Measurements from ENCODE around the gene MAST3.

MAST3 gene

GRCh38 chr19:18160493-18160970, 63.0 kb downstream of the MAST3 start:
- DNase-seq (ENCODE audit: low spot score), result no peak

DNA sequence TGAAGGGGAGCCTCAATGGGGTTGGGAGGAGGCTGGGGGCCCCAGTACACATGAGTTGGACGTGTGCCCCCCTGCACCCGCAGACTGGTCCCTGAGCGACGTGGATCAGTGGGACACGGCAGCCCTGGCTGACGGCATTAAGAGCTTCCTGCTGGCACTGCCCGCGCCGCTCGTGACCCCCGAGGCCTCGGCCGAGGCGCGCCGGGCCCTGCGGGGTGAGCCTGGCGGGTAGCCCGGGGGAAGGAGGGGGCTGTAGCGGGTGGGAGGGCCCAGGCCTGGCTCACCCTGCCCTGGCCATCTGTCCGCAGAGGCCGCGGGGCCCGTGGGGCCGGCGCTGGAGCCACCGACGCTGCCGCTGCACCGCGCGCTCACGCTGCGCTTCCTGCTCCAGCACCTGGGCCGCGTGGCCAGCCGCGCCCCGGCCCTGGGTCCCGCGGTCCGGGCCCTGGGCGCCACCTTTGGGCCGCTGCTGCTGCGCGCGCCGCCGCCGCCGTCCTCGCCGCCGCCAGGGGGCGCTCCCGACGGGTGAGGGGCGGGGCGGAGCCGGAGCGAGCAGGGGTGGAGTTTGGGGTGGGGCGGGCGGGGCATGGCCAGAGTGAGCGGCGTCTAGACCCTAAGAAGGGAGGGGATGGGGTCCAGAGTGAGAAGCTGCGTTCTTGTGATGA, 63.5 kb downstream of the MAST3 start:
- peak; percentile 95 for DNase-seq (ENCODE audit: low spot score)

DNA sequence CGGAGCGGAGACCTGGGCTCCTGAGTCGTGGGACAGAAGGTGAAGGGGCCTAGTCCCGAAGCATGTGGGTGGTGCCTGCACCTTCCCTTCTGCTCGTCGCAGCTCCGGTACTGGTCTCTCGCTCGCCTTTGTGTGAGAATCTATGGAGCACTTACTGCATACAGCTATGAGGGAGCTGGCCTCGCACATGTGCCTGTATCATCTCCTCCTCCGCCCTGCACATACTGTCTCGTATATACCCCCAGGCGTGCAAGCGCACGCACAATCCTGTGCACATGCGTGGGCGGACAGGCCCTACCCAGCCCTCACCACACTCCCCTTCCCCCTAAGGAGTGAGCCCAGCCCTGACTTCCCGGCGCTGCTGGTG, 64.0 kb downstream of the MAST3 start:
- DNase-seq (ENCODE audit: low spot score), result no peak

DNA sequence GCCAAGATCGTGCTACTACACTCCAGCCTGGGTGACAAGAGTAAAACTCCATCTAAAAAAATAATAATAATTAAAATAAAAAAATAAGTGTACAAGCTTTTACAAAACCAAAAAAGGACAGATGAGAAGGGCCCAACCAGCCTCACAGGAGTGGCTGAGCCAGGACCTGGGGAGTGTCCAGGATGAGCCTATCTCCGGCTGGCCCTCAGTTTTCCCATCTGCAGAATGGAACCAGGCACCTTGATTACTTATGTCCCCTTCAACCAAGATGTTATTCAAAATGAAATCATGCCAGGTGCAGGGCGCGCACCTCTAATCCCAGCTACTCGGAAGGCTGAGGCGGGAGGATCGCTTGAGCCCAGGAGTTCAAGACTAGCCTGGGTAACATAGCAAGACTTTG, 66.5 kb downstream of the MAST3 start:
- no peak for DNase-seq (ENCODE audit: low spot score)

- no peak for DNase-seq (ENCODE audit: low spot score)
Measured at GRCh38 chr19:18165794-18166544, 68.4 kb downstream of the MAST3 start.

DNA sequence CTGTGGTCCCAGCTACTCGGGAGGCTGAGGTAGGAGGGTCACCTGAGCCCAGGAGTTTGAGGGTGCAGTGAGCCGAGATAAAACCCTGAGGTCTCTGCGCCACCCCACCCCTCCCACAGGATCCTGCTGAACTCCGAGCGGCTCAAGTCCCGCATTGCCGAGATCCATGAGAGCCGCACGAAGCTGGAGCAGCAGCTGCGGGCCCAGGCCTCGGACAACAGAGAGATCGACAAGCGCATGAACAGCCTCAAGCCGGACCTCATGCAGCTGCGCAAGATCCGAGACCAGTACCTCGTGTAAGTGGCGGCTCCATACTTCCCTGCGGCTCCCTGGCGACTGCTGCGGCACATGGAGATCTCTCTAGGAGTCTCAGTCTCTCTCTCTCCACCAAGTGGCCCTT, 69.4 kb downstream of the MAST3 start:
- DNase-seq (ENCODE audit: low spot score), result no peak

- DNase-seq (ENCODE audit: low spot score), result peak; percentile 99
Measured at GRCh38 chr19:18167975-18168645, 70.5 kb downstream of the MAST3 start.

- DNase-seq (ENCODE audit: low spot score), result no peak
Measured at GRCh38 chr19:18168673-18169381, 71.2 kb downstream of the MAST3 start.

DNA sequence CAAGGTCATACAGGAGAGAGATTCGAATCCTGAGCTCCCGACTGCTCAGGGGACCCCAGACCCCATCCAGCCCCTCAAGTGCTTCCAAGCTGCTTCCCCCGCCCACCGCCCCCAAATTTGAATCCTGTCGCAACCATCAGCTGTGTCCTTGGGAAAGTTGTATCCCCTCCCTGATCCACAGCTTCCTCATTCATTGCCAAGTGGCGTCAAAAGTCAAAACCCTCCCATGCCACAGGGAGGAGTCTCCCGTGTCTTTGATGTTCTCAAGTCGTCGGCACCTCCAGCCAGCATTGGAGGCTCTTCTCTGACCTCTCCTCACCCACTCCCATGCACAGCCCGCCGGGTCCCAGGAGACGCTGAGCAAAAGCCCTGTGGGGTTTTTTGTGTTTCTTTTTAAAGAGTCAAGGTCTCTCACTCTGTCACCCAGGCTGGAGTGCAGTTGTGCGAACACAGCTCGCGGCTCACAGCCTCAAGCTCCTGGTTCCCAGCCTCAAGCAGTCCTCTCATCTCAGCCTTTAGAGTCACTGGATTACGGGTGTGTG, 73.2 kb downstream of the MAST3 start:
- peak; percentile 29 for DNase-seq (ENCODE audit: low spot score)

DNA sequence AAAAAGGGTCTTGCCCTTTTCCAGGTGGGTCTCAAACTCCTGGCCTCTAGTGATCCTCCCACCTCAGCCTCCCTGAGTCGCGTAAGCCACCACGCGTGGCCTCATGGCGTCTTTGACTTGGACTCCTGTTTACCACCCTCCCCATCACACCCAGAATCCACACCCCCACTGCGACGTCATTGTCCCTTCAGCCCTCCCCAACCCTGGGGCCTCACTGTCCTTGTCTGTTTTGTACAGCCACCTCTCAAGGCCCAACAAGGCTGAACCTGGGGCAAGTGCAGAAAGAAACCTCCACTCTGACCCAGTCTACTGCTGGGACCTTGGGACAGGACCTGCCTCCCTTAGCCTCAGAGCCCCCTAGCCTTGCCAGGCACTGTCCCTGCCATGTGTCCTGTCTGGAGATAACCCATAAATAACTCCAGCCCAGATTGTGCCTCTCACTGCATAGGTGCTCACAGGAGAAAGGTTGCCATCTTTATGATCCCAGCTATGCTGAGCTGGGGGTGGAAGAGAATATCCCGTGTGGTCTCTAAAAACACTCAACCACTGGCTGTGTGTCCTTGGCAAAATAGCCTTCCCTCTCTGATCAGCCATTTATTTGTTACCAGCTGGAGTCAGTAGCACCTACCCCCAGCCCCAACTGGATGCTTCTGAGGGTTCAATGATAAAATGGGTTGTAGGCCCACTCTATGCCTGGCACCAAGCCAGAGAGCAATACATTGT, 74.2 kb downstream of the MAST3 start:
- no peak for DNase-seq (ENCODE audit: low spot score)

DNA sequence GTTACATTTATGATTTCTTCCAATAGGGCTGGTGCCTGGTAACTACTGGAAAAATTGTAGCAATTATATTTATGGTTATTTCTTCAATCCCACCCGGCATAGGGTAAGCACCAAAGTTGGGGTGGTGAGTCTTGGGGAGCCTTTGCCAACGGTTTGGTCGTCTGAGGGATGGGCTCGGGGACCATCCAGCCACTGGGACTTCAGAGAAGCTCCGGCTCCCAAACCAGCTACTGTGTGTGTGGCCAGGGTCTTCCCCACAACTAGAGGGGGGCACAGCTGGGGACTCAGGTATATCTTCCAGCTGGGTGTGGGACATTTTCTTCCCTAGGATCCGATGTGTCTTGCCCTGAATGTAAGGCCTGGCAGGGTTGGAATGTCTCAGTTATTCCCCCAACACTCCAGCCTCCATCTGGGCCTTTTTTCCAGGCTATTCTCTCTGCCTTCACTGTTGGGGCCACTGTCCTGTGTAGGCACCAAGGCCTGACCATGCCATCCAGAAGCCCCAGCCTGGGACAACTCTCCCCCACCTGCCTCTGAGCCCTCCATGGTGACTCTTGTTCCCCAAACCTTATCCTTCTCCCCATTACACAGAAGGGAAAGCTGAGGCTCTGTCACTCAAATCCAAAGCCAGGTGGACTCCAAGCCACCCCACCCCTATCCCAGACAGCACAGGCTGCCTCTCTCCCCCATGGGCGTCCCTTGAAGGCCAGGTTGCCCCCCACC, 74.9 kb downstream of the MAST3 start:
- DNase-seq (ENCODE audit: low spot score), result no peak

DNA sequence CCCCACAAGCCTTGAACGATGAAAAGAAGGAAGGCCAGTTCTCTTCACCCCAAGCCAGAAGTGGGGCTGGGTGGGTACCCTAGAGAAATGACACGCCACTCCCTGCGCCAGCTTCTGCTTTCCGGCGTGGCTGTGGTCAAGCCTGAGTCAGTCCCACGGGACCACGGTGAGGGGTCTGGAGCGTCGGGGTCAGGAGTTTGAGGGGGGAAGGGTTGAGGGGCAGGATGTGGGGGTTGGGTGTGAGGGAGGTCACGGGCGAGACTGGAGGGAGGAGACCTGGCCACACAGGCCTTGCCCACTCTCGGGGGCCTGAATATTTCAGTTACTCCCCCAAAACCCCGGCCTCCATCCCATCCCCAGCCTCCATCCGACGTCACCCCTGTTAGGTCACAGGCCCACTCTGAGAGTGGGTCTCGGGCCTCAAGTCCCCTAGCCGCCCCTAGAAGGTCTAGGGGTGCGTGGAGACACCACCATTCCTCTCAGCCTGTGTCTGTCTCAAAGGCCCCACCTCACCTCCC, 75.5 kb downstream of the MAST3 start:
- no peak for DNase-seq (ENCODE audit: low spot score)

- DNase-seq (ENCODE audit: low spot score), result peak; percentile 96
Measured at GRCh38 chr19:18173572-18174288, 76.2 kb downstream of the MAST3 start, which contains the start of gene IFI30. IFI30 (plus strand) TSS chr19:18173813; CDS start chr19:18173842, 29 bp downstream.

- DNase-seq (ENCODE audit: low spot score), result no peak
Measured at GRCh38 chr19:18174983-18175382, 77.4 kb downstream of the MAST3 start.

DNA sequence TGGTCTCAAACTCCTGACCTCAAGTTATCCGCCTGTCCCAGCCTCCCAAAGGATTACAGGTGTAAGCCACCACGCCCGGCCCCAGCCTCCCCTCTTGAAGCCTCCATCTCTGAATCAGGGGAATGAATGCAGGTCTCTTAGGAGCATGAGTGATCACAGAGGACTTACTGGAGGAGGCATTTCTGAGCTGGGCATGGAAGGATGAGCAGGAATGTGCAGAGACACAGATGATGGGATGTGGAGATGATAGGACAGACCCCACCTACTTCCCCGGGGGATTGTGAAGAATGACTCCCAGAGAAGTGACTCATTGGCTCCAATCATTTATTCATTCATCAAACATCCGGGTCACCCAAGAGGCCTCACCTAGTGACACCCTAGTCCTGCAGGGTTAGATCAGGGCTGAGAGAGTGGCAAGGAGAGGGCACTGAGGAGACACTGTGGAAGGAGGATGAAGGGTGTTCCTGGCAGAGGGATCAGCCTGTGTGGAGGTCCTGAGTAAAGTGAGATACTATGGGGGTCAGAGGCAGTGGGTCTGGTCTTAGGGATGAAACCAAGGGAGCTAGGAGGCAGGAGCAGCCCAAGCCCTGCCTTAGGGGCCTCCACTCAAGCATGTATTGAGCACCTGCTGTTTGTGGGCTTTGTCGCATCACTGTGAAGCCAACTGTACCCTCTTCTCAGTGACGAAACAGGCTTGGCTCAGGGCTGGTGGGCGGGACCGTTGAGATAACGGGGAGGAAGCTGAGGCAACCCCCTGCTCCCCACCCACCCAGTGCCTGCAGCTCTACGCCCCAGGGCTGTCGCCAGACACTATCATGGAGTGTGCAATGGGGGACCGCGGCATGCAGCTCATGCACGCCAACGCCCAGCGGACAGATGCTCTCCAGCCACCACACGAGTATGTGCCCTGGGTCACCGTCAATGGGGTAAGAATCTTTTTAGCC, 79.1 kb downstream of the MAST3 start:
- no peak for DNase-seq (ENCODE audit: low spot score)

- no peak for DNase-seq (ENCODE audit: low spot score)
Measured at GRCh38 chr19:18179957-18180356, 82.4 kb downstream of the MAST3 start.

- DNase-seq (ENCODE audit: low spot score), result no peak
Measured at GRCh38 chr19:18183529-18183928, 86.0 kb downstream of the MAST3 start.

DNA sequence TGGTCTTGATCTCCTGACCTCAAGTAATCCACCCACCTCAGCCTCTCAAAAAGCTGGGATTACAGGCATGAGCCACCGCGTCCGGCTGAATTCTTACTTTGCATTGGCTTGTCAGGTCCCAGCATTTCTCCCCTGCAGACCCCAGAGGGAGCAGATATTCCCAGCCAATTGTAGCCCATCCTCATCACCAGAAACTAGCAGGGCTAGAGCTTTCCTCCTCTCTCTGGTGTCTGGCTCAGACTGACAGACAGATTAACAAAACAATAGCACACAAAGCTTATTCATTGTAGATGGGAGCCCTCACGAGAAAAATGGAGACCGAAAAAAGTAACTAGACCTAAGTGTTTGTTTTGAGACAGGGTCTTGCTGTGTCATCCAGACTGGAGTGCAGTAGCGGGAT, 88.0 kb downstream of the MAST3 start:
- no peak for DNase-seq (ENCODE audit: low spot score)

DNA sequence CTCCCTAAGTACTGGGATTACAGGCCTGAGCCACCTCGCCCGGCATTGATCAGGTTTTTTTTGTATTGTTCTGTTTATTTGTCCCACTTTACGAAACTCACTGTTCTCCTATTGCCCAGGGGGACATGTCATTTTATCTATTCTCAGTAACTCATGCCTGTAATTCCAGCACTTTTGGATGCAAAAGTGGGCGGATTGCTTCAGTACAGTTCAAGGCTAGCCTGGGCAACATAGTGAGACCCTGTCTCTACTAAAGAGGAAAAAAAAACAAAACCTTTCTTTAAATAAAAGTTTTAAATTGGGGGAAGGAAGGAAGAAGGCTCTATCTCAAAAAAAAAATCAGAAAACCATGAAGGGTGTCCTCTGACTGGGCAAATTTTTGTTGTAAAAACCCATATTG, 92.7 kb downstream of the MAST3 start:
- no peak for DNase-seq (ENCODE audit: low spot score)

Data from HuH-7.5 (cell line).